Loucy (cell line): ENCODE data around the gene KTI12.

ENCODE experiments used
- CTCF ChIP-seq: fragments of 200-600 bp; sonication (generic); conservative IDR thresholded peaks from 2 replicates; pipeline ENCODE4 v1.5.1; 2014; ENCODE audit warnings: mild to moderate bottlenecking, antibody characterized with exemption, low read length
- EZH2phosphoT487 ChIP-seq: fragments of 200-600 bp; IDR thresholded peaks from 2 replicates; pipeline ENCODE4 v1.6.1; 2018; ENCODE audit warnings: antibody characterized with exemption, mild to moderate bottlenecking, moderate library complexity, borderline replicate concordance

- no peak for TF ChIP-seq EZH2phosphoT487
- no peak for TF ChIP-seq CTCF
Measured at GRCh38 chr1:52037402-52037814, 3.8 kb upstream of the KTI12 start.
